H1 (cell line): ENCODE results near the gene YARS1. TPM values are rescaled to one million over a fixed set of nuclear protein-coding genes. Genes with fewer than 3 reads are reported as not detected.

ENCODE experiments used
- CTCF ChIA-PET: fragments of 300-600 bp; sonication (Branson Sonifier 250); formaldehyde crosslinking; loops from one replicate; lab custom pipeline; 2021; ENCODE audit not compliant: partially characterized antibody; lab: Charles Lee
- POLR2A ChIA-PET: fragments of 300-600 bp; sonication (Branson Sonifier 250); formaldehyde crosslinking; loops from one replicate; lab custom pipeline; 2021; ENCODE audit warnings: inconsistent platforms; ENCODE audit not compliant: partially characterized antibody; lab: Charles Lee
- DNase-seq, 2 experiments: peaks; one replicate each; pipeline versions ENCODE4 v3.0.0 to v3.0.0-alpha.2; 2010 to 2022; ENCODE audit warnings: low spot score in 2 of 2, low read depth in 1 of 2, mixed read lengths in 1 of 2
- FAIRE-seq: peaks from 2 replicates; lab custom pipeline; 2011; peaks lifted over from hg19 to GRCh38; lab: Jason Lieb, UNC
- H2AFZ ChIP-seq: 2 replicates; pipeline ENCODE4 v1.8.1; 2012; ENCODE audit warnings: low read length, inconsistent platforms
- H2AK5ac ChIP-seq: 2 replicates; pipeline ENCODE4 v1.6.1; 2013; ENCODE audit warnings: low read depth, low read length
- H2BK120ac ChIP-seq: replicated peaks from 2 replicates; pipeline ENCODE3; 2013; ENCODE audit warnings: low read depth, low read length, inconsistent platforms
- H2BK12ac ChIP-seq: 2 replicates; pipeline ENCODE4 v1.6.1; 2013; ENCODE audit warnings: low read depth, low read length
- H2BK15ac ChIP-seq: 2 replicates; pipeline ENCODE4 v1.6.1; 2013; ENCODE audit warnings: low read length
- H2BK20ac ChIP-seq: 2 replicates; pipeline ENCODE4 v1.6.1; 2013; ENCODE audit warnings: low read length
- H2BK5ac ChIP-seq: 2 replicates; pipeline ENCODE4 v1.6.1; 2013; ENCODE audit warnings: low read depth, low read length
- H3K14ac ChIP-seq: 2 replicates; pipeline ENCODE4 v1.6.1; 2013; ENCODE audit warnings: inconsistent platforms; ENCODE audit not compliant: insufficient read length
- H3K18ac ChIP-seq: 2 replicates; pipeline ENCODE4 v1.6.1; 2013; ENCODE audit warnings: low read length; ENCODE audit errors: extremely low read depth
- H3K23ac ChIP-seq: 2 replicates; pipeline ENCODE4 v1.6.1; 2013; ENCODE audit warnings: inconsistent platforms; ENCODE audit not compliant: insufficient read length
- H3K23me2 ChIP-seq: 2 replicates; pipeline ENCODE4 v1.6.1; 2013; ENCODE audit warnings: low read depth, low read length
- H3K27ac ChIP-seq: 2 replicates; pipeline ENCODE4 v1.6.1; 2011; ENCODE audit warnings: low read depth, low read length, inconsistent platforms
- H3K27me3 ChIP-seq, 4 experiments: replicated peaks in 1 of 4; 1 replicate in 1 of 4; 2 replicates in 3 of 4; pipeline versions ENCODE4 v1.6.1 to v1.8.1; 2011 to 2013; ENCODE audit warnings: low read length in 3 of 4, mild to moderate bottlenecking in 3 of 4, inconsistent platforms in 2 of 4, mixed read lengths in 2 of 4, moderate library complexity in 1 of 4; ENCODE audit not compliant: control insufficient read depth in 3 of 4, insufficient read depth in 3 of 4; ENCODE audit errors: extremely low read depth in 1 of 4
- H3K36me3 ChIP-seq, 4 experiments: 2 replicates each; pipeline versions ENCODE4 v1.6.1 to v1.8.1; 2011 to 2013; ENCODE audit warnings: mild to moderate bottlenecking in 4 of 4, low read length in 3 of 4, moderate library complexity in 2 of 4, control low read depth in 1 of 4, inconsistent platforms in 1 of 4; ENCODE audit not compliant: insufficient read depth in 4 of 4, control insufficient read depth in 2 of 4
- H3K4ac ChIP-seq: replicated peaks from 2 replicates; pipeline ENCODE3; 2013; ENCODE audit warnings: low read length, low read depth, mixed read lengths, inconsistent platforms; ENCODE audit not compliant: insufficient read length
- H3K4me1 ChIP-seq, 4 experiments: replicated peaks in 1 of 4; 1 replicate in 1 of 4; 2 replicates in 3 of 4; pipeline versions ENCODE4 v1.6.1 to v1.8.1; 2011 to 2013; ENCODE audit warnings: low read length in 3 of 4, inconsistent platforms in 2 of 4, mixed read lengths in 1 of 4; ENCODE audit not compliant: insufficient read depth in 4 of 4, control insufficient read depth in 3 of 4
- H3K4me2 ChIP-seq, 2 experiments: 2 replicates each; pipeline versions ENCODE4 v1.6.1 to v1.8.1; 2011 to 2013; ENCODE audit warnings: low read depth in 2 of 2, low read length in 2 of 2, control low read depth in 1 of 2, inconsistent platforms in 1 of 2, mild to moderate bottlenecking in 1 of 2; ENCODE audit not compliant: insufficient read depth in 1 of 2
- H3K4me3 ChIP-seq, 4 experiments: fragments of 200-600, 300-600 bp in 1 of 4; sonication (generic), shearing (Covaris generic), sonication (Bioruptor Twin) in 1 of 4; 2 replicates each; pipeline versions ENCODE4 v1.5.1 to v1.8.1; 2011 to 2016; ENCODE audit warnings: low read length in 4 of 4, low read depth in 3 of 4, control low read depth in 2 of 4, inconsistent platforms in 2 of 4, mild to moderate bottlenecking in 2 of 4, mixed read lengths in 1 of 4, moderate library complexity in 1 of 4; ENCODE audit not compliant: insufficient read depth in 2 of 4; ENCODE audit errors: extremely low read depth in 1 of 4
- H3K56ac ChIP-seq: replicated peaks from 2 replicates; pipeline ENCODE3; 2013; ENCODE audit warnings: low read depth, mild to moderate bottlenecking, mixed read lengths, low read length, inconsistent platforms; ENCODE audit not compliant: insufficient read length
- H3K79me1 ChIP-seq: 2 replicates; pipeline ENCODE4 v1.6.1; 2013; ENCODE audit warnings: low read depth, low read length, control low read depth
- H3K79me2 ChIP-seq, 2 experiments: 2 replicates each; pipeline versions ENCODE4 v1.6.1 to v1.8.1; 2012 to 2013; ENCODE audit warnings: low read length in 2 of 2, mild to moderate bottlenecking in 2 of 2, inconsistent platforms in 1 of 2; ENCODE audit not compliant: insufficient read depth in 2 of 2, control insufficient read depth in 1 of 2
- H3K9ac ChIP-seq, 4 experiments: replicated peaks in 1 of 4; 1 replicate in 1 of 4; 2 replicates in 3 of 4; pipeline versions ENCODE4 v1.6.1 to v1.8.1; 2011 to 2013; ENCODE audit warnings: low read depth in 3 of 4, low read length in 3 of 4, control low read depth in 2 of 4, mild to moderate bottlenecking in 2 of 4, moderate library complexity in 2 of 4, inconsistent platforms in 1 of 4; ENCODE audit errors: extremely low read depth in 1 of 4
- H3K9me3 ChIP-seq, 2 experiments: 2 replicates each; pipeline versions ENCODE4 v1.6.1 to v1.8.1; 2012 to 2013; ENCODE audit warnings: mild to moderate bottlenecking in 2 of 2, moderate library complexity in 2 of 2, control low read depth in 1 of 2, inconsistent platforms in 1 of 2, low read depth in 1 of 2, low read length in 1 of 2, mixed read lengths in 1 of 2; ENCODE audit not compliant: insufficient read depth in 2 of 2
- H4K20me1 ChIP-seq, 2 experiments: replicated peaks in 1 of 2; 2 replicates each; pipeline versions ENCODE3 to v1.8.1; 2011 to 2013; ENCODE audit warnings: inconsistent platforms in 2 of 2, low read length in 2 of 2, mild to moderate bottlenecking in 1 of 2; ENCODE audit not compliant: insufficient read depth in 2 of 2, control insufficient read depth in 1 of 2
- H4K5ac ChIP-seq: 2 replicates; pipeline ENCODE4 v1.6.1; 2013; ENCODE audit warnings: low read length, low read depth, mixed read lengths, inconsistent platforms; ENCODE audit not compliant: insufficient read length
- H4K8ac ChIP-seq: 2 replicates; pipeline ENCODE4 v1.8.0; 2013; ENCODE audit warnings: mild to moderate bottlenecking, moderate library complexity, low read length, inconsistent platforms; ENCODE audit not compliant: insufficient read depth; ENCODE audit errors: extremely low read depth
- H4K91ac ChIP-seq: replicated peaks from 2 replicates; pipeline ENCODE3; 2013; ENCODE audit warnings: low read length, mixed read lengths, inconsistent platforms; ENCODE audit not compliant: insufficient read length
- BACH1 ChIP-seq: IDR thresholded peaks from 2 replicates; pipeline ENCODE4 v1.6.1; 2012; ENCODE audit warnings: low read length, improper control_type of control experiment
- BRCA1 ChIP-seq: IDR thresholded peaks from 2 replicates; pipeline ENCODE4 v1.6.1; 2012; ENCODE audit warnings: low read depth, low read length, improper control_type of control experiment
- CTBP2 ChIP-seq: IDR thresholded peaks from 2 replicates; pipeline ENCODE4 v1.7.0; 2011; ENCODE audit warnings: borderline replicate concordance, mild to moderate bottlenecking, moderate library complexity, mixed read lengths, low read length; ENCODE audit not compliant: insufficient read depth, insufficient read length
- EGR1 ChIP-seq: IDR thresholded peaks from 2 replicates; pipeline ENCODE4 v1.6.1; 2011; ENCODE audit warnings: low read depth, low read length, borderline replicate concordance
- EZH2 ChIP-seq: fragments of 200-600 bp; sonication (generic); IDR thresholded peaks from 2 replicates; pipeline ENCODE4 v1.7.1; 2012; ENCODE audit warnings: low read depth, mild to moderate bottlenecking, moderate library complexity, low read length, inconsistent platforms; ENCODE audit not compliant: severe bottlenecking
- GTF2F1 ChIP-seq: IDR thresholded peaks from 2 replicates; pipeline ENCODE4 v1.6.1; 2012; ENCODE audit warnings: low read depth, low read length, improper control_type of control experiment, borderline replicate concordance
- NRF1 ChIP-seq: IDR thresholded peaks from 2 replicates; pipeline ENCODE4 v1.6.1; 2011; ENCODE audit warnings: mild to moderate bottlenecking, low read depth, low read length, improper control_type of control experiment
- POLR2A ChIP-seq, 2 experiments: IDR thresholded peaks; 1 replicate in 1 of 2; 2 replicates in 1 of 2; pipeline ENCODE4 v1.6.1; 2011; ENCODE audit warnings: low read depth in 2 of 2, low read length in 2 of 2, mild to moderate bottlenecking in 2 of 2; ENCODE audit errors: control extremely low read depth in 1 of 2
- POLR2AphosphoS5 ChIP-seq: IDR thresholded peaks from 2 replicates; pipeline ENCODE4 v1.6.1; 2011; ENCODE audit warnings: low read depth, low read length
- RAD21 ChIP-seq, 2 experiments: IDR thresholded peaks in 1 of 2; conservative IDR thresholded peaks in 1 of 2; 2 replicates each; pipeline ENCODE4 v1.6.1; 2011; ENCODE audit warnings: low read depth in 2 of 2, low read length in 2 of 2, improper control_type of control experiment in 1 of 2, inconsistent platforms in 1 of 2, mild to moderate bottlenecking in 1 of 2, moderate library complexity in 1 of 2
- SP2 ChIP-seq: IDR thresholded peaks from 2 replicates; pipeline ENCODE4 v1.6.1; 2012; ENCODE audit warnings: mild to moderate bottlenecking, low read length, inconsistent platforms
- SRF ChIP-seq: IDR thresholded peaks from 2 replicates; pipeline ENCODE4 v1.6.1; 2011; ENCODE audit warnings: mild to moderate bottlenecking, low read depth, low read length, moderate library complexity
- TAF1 ChIP-seq: IDR thresholded peaks from 2 replicates; pipeline ENCODE4 v1.6.1; 2011; ENCODE audit warnings: mild to moderate bottlenecking, low read depth, low read length
- WGBS, 2 experiments: shearing (Covaris generic) in 1 of 2; methylation state at CpG; one replicate each; pipeline versions ENCODE4 v1.1.6 to v1.1.7; 2013 to 2015; ENCODE audit warnings: low lambda C conversion rate in 2 of 2, mixed read lengths in 2 of 2, inconsistent platforms in 1 of 2, low coverage in 1 of 2, missing lambda C conversion rate in 1 of 2; ENCODE audit not compliant: insufficient replicate concordance in 2 of 2, insufficient coverage in 1 of 2, insufficient read length in 1 of 2; ENCODE audit errors: extremely low coverage in 1 of 2, missing lambda C conversion rate in 1 of 2; 5-methylcytosine and 5-hydroxymethylcytosine counted together
- polyA plus RNA-seq, 7 experiments: library from polyadenylated mRNA; depleted of rRNA in 3 of 7; stranded (reverse) in 5 of 7; unstranded in 2 of 7; fragments of >200 nt in 5 of 7; fragments of 200-250 nt in 2 of 7; gene quantifications; 1 replicate in 5 of 7; 2 replicates in 1 of 7; 4 replicates in 1 of 7; pipeline versions ENCODE4 v1.2.1 to v1.2.3, GENCODE V29; 2011 to 2013; ENCODE audit warnings: missing spikeins in 2 of 7, mixed read lengths in 2 of 7
- total RNA-seq: library from RNA; stranded (reverse); fragmentation: NEBNext Ultra II Directional; extraction: Animal tissue kit (Norgen Biotek cat#: 25700); gene quantifications from 2 replicates; pipeline ENCODE4 v1.2.1, GENCODE V29; 2021

Gene YARS1
- total and polyA plus RNA-seq, 2 of the 8 experiments (the other 6 are each of a cell fraction or from before 2014, with no cell fraction given) = 47.1 to 226 TPM

DNA sequence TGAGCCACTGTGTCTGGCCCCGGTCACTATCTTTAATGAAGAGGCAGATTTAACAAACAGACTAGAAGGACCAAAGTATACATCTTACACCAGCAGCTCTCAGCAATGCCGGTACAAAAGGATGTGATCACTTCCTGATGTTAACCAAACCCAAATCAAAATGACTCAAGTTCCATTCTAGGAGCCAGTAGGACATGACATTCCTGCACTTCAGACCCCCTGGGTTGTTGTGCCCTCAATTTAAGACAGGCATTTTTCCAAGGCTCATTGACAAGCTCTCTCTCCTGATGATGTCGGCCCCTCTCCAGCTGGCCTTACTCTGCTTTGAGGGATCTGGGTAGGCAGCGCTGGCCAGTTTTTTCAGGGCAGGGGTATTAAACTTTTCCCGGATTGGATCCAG, 35.1 kb downstream of the YARS1 start:
- Histone ChIP-seq H3K56ac (no peak overlapping the region), H3K9me3 (no peaks in the 10 kb centered on the region), H2BK120ac (no peak overlapping the region), H2BK12ac (no peak overlapping the region), H2BK20ac (no peak overlapping the region), H3K4me3 (no peak overlapping the region), H3K36me3 (peaks cover 50 to 95% (median 74%) of the 10 kb centered on the region in 4 experiments), H3K4ac (no peak overlapping the region), H3K23ac (no peak overlapping the region), H3K14ac (no peak overlapping the region), H2BK5ac (no peak overlapping the region), H3K4me2 (no peak overlapping the region), H4K5ac (no peak overlapping the region), H3K18ac (no peak overlapping the region), H3K23me2 (no peaks in the 10 kb centered on the region), H3K4me1 (no peaks in the 10 kb centered on the region), H2AK5ac (no peak overlapping the region), H3K79me2 (no peaks in the 10 kb centered on the region), H4K20me1 (peaks cover 4 to 9% of the 10 kb centered on the region in 2 experiments), H3K27ac (no peak overlapping the region), H2AFZ (no peak overlapping the region), H2BK15ac (no peak overlapping the region), H3K79me1 (no peaks in the 10 kb centered on the region; the same call in 1 of the 2 replicates), H4K8ac (no peak overlapping the region), H3K27me3 (no peaks in the 10 kb centered on the region), H4K91ac (no peak overlapping the region), H3K9ac (no peak overlapping the region)
- POLR2A ChIA-PET = interaction anchor here (0.7 to 4.2 kb wide), 9 partner anchors 9 to 70 kb away, joined by 3 to 40 read pairs (median 3); partner anchors contain the start of gene YARS1
- FAIRE-seq (no peak), DNase-seq (no peak)
- CTCF ChIA-PET = interaction anchor here (0.6 to 4.9 kb wide), 4 partner anchors 9 to 70 kb away, joined by 3 to 32 read pairs (median 12); no protein-coding TSS in a partner anchor
- WGBS, 2 experiments = 91% methylated on average over 5 of the region's 5 CpGs; no CpG with 5 or more reads in 1 of the 2 experiments
- TF ChIP-seq POLR2AphosphoS5 = no peak
- TF ChIP-seq BRCA1 = no peak
- TF ChIP-seq SP2 = no peak
- TF ChIP-seq GTF2F1 = no peak
- no peak for TF ChIP-seq EGR1
- no peak for TF ChIP-seq POLR2A (IDR thresholded peaks at IDR 0.05; ENCODE audit: control extremely low read depth in 1 of 2, low read depth in 2 of 2, low read length in 2 of 2)
- TF ChIP-seq NRF1 = no peak
- TF ChIP-seq SRF = no peak
- no peak for TF ChIP-seq BACH1
- TF ChIP-seq TAF1 = no peak
- TF ChIP-seq EZH2 = no peak
- no peak for TF ChIP-seq RAD21 (IDR thresholded peaks at IDR 0.05 in 1 of 2, conservative IDR thresholded peaks at IDR 0.05 in 1 of 2; ENCODE audit: low read depth in 2 of 2, low read length in 2 of 2)
- TF ChIP-seq CTBP2 = no peak
